ENCODE data around the gene AUTS2. TPM values are rescaled to one million over a fixed set of nuclear protein-coding genes. Genes with fewer than 3 reads are reported as not detected.

AUTS2 gene
- total RNA-seq, 1 experiment from 2014 or later, result 50.0 TPM

- TF ChIP-seq AFF4 (CRISPR knock-in tag; IDR thresholded peaks at IDR 0.05; ENCODE audit: borderline replicate concordance), result no peak
- TF ChIP-seq NFE2L1 (CRISPR knock-in tag; IDR thresholded peaks at IDR 0.05), result no peak
- no peak for TF ChIP-seq E2F1 (CRISPR knock-in tag; IDR thresholded peaks at IDR 0.05)
- no peak for TF ChIP-seq NFYB (CRISPR knock-in tag; conservative IDR thresholded peaks at IDR 0.05; ENCODE audit: low read depth)
- no peak for TF ChIP-seq IRF1 (CRISPR knock-in tag; IDR thresholded peaks at IDR 0.05)
- TF ChIP-seq MXD4 (CRISPR knock-in tag; IDR thresholded peaks at IDR 0.05; ENCODE audit: borderline replicate concordance), result no peak
These were observed 141.7 kb downstream of the AUTS2 start (continued) for GRCh38 chr7:69739931-69740431.

DNA sequence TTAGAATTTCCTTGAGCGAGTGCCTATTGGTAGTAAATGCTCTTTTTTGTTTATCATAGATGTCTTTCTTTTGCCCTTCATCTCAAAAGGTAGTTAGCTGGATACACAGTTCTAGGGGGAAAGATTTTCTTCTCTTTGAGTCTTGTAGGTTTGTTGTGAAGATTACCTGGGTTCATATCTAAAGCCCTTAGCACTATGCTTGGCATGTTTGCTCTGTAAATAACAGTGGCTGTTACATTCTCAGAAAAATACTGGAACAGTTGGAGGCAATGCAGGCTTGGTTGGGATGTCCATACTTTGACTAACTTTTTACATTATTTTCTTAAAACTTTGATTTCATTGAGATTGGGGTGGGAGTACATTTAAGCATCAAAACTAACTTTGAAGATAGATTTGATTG is 144.0 kb downstream of the AUTS2 start:
- H3K36me3 Mint-ChIP-seq, result no peaks in the 10 kb centered on the region
- DNase-seq (ENCODE audit: low spot score) (no peak), ATAC-seq (no peak)
- H3K4me3 Mint-ChIP-seq, result no peak overlapping the region
- ChIA-PET POLR2A (no interaction called here), CTCF (no interaction called here)
- H3K27ac Mint-ChIP-seq, result no peak overlapping the region
- H3K9me3 Mint-ChIP-seq, result peaks cover 7% of the 10 kb centered on the region; the same call in 1 of the 2 replicates
- no peaks in the 10 kb centered on the region for H3K27me3 Mint-ChIP-seq (ENCODE audit: low read depth)
- TF ChIP-seq NFATC4 (CRISPR knock-in tag; IDR thresholded peaks at IDR 0.05) (no peak), RORB (CRISPR knock-in tag; IDR thresholded peaks at IDR 0.05) (peak; percentile 98)
- H3K4me1 Mint-ChIP-seq, result peaks cover 29% of the 10 kb centered on the region

DNA sequence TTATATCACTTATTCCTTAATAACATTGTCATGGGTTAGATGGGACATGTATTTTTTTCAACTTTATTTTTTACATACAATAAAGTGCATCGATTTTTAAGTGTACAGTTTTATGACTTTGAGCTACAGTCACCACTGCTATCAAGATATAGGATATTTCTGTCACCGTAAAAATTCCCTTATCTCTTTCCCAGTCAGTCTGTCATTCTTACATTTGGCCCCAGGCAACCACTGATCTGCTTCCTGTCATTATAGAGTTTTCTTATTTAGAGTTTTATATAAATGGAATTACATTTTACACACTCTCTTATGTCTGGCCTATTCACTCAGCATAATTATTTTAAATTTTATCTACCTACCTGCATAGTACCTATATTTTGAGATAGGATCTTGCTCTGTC is 145.2 kb downstream of the AUTS2 start:
- Mint-ChIP-seq H3K9me3 (peaks cover 7% of the 10 kb centered on the region; the same call in 1 of the 2 replicates), H3K27ac (no peak overlapping the region), H3K4me3 (no peak overlapping the region), H3K27me3 (ENCODE audit: low read depth) (no peaks in the 10 kb centered on the region), H3K36me3 (no peaks in the 10 kb centered on the region), H3K4me1 (peaks cover 17% of the 10 kb centered on the region)
- TF ChIP-seq ZNF512 (CRISPR knock-in tag; IDR thresholded peaks at IDR 0.05; ENCODE audit: borderline replicate concordance) (no peak), PRDM15 (CRISPR knock-in tag; IDR thresholded peaks at IDR 0.05) (no peak)
- ChIA-PET CTCF (interaction anchor here (0.5 kb wide), 1 partner anchor 143 kb away, joined by 3 read pairs; no protein-coding TSS in a partner anchor), POLR2A (no interaction called here)
- no peak for ATAC-seq
- no peak for DNase-seq (ENCODE audit: low spot score)
